Measurements from ENCODE around the gene NDUFA8. TPM values are rescaled to one million over a fixed set of nuclear protein-coding genes. Genes with fewer than 3 reads are reported as not detected.
A peak's percentile ranks its signal among the peaks of the same experiment; 100 is the strongest.

NDUFA8 gene
- total and polyA plus RNA-seq, 9 of the 15 experiments (the other 6 are each of a cell fraction or from before 2014, with no cell fraction given): 105 to 212 (median 133) TPM

GRCh38 chr9:122125158-122125508 lies 34.4 kb downstream of the NDUFA8 start (continued):
- no peak for TF ChIP-seq ZNF592 (IDR thresholded peaks at IDR 0.05)
- TF ChIP-seq U2AF1 (optimal IDR thresholded peaks at IDR 0.05; ENCODE audit: low read depth, low read length): no peak
- TF ChIP-seq ATF1 (CRISPR knock-in tag; IDR thresholded peaks at IDR 0.05): no peak
- peak; percentile 30; the same call in 1 of the 2 replicates for TF ChIP-seq ATF1 (tag; IDR thresholded peaks at IDR 0.05)
- TF ChIP-seq SAFB (IDR thresholded peaks at IDR 0.05; ENCODE audit: borderline replicate concordance, low read depth, low read length): 0 out of 2 replicates have a peak, but pooled peaks have one; percentile 25
- no peak for TF ChIP-seq BDP1 (IDR thresholded peaks at IDR 0.05; ENCODE audit: insufficient read depth, insufficient read length)
- no peak for TF ChIP-seq ZNF830 (CRISPR knock-in tag; IDR thresholded peaks at IDR 0.05)
- TF ChIP-seq IFI16 (CRISPR knock-in tag; IDR thresholded peaks at IDR 0.05): no peak
- no peak for TF ChIP-seq EP400 (IDR thresholded peaks at IDR 0.05)
- no peak for TF ChIP-seq WHSC1 (IDR thresholded peaks at IDR 0.05; ENCODE audit: low read length)
- no peak for TF ChIP-seq XRCC5 (IDR thresholded peaks at IDR 0.05; ENCODE audit: low read depth, low read length)
- TF ChIP-seq CREB3 (tag; conservative IDR thresholded peaks at IDR 0.05; ENCODE audit: low read depth): no peak
- no peak for TF ChIP-seq GMEB1 (CRISPR knock-in tag; IDR thresholded peaks at IDR 0.05)
- no peak for TF ChIP-seq NFE2L1 (tag; IDR thresholded peaks at IDR 0.05; ENCODE audit: borderline replicate concordance, low read depth)
- no peak for TF ChIP-seq RBM17 (IDR thresholded peaks at IDR 0.05; ENCODE audit: borderline replicate concordance, low read depth, low read length)
- peak; percentile 21; the same call in 1 of the 2 replicates for TF ChIP-seq BHLHE40 (IDR thresholded peaks at IDR 0.05; ENCODE audit: low read length)
- TF ChIP-seq ZHX1 (conservative IDR thresholded peaks at IDR 0.05; ENCODE audit: low read length): no peak
- peak; percentile 99 to 100 for TF ChIP-seq RAD21 (CRISPR knock-in tag; conservative IDR thresholded peaks at IDR 0.05 in 1 of 2, IDR thresholded peaks at IDR 0.05 in 1 of 2)
- no peak for TF ChIP-seq POLR3A (IDR thresholded peaks at IDR 0.05; ENCODE audit: borderline replicate concordance, extremely low read depth, insufficient read depth, insufficient read length)
- TF ChIP-seq RBM22 (IDR thresholded peaks at IDR 0.05; ENCODE audit: low read depth, low read length, poor library complexity, severe bottlenecking): no peak
- TF ChIP-seq ZBED1 (IDR thresholded peaks at IDR 0.05): no peak

All from K562 (cell line).